Aorta (tissue), 5 donors: ENCODE measurements around the gene ZNF70. TPM values are rescaled to one million over a fixed set of nuclear protein-coding genes. Genes with fewer than 3 reads are reported as not detected.

Experiments used
- ATAC-seq: fragments of 200-7000 bp; cut with Tn5 transposase; one replicate; pipeline ENCODE4 v1.9.1; 2022; ENCODE audit warnings: moderate library complexity; ENCODE audit not compliant: low FRiP score
- DNase-seq, 2 donors: peaks; one replicate each; pipeline ENCODE4 v3.0.0-alpha.2; 2020
- H3K27ac ChIP-seq, 2 donors: one replicate each; pipeline ENCODE4 v1.5.1; 2013; ENCODE audit warnings: low read length in 2 of 2, mild to moderate bottlenecking in 2 of 2, moderate library complexity in 2 of 2, control low read depth in 1 of 2, inconsistent platforms in 1 of 2, low read depth in 1 of 2
- H3K27me3 ChIP-seq, 2 donors: one replicate each; pipeline ENCODE4 v1.6.1; 2013; ENCODE audit warnings: control low read depth in 1 of 2, low read length in 1 of 2, mild to moderate bottlenecking in 1 of 2, moderate library complexity in 1 of 2; ENCODE audit not compliant: insufficient read depth in 2 of 2, control insufficient read depth in 1 of 2
- H3K36me3 ChIP-seq, 2 donors: one replicate each; pipeline ENCODE4 v1.6.1; 2013; ENCODE audit warnings: control low read depth in 1 of 2, low read length in 1 of 2, mild to moderate bottlenecking in 1 of 2; ENCODE audit not compliant: insufficient read depth in 2 of 2, control insufficient read depth in 1 of 2
- H3K4me1 ChIP-seq, 2 donors: one replicate each; pipeline ENCODE4 v1.6.1; 2013; ENCODE audit warnings: low read length in 2 of 2, control low read depth in 1 of 2, mild to moderate bottlenecking in 1 of 2, moderate library complexity in 1 of 2; ENCODE audit not compliant: insufficient read depth in 2 of 2, control insufficient read depth in 1 of 2
- H3K4me3 ChIP-seq, 2 donors: one replicate each; pipeline ENCODE4 v1.5.1; 2013; ENCODE audit warnings: low read length in 2 of 2, control low read depth in 1 of 2, mild to moderate bottlenecking in 1 of 2
- H3K9me3 ChIP-seq: one replicate; pipeline ENCODE4 v1.6.1; 2013; ENCODE audit warnings: mild to moderate bottlenecking, low read length; ENCODE audit not compliant: control insufficient read depth
- WGBS, 2 donors: extraction: QIAGEN DNeasy Blood & Tissue Kit; methylation state at CpG; one replicate each; pipeline ENCODE4 v1.1.7; 2013; 5-methylcytosine and 5-hydroxymethylcytosine counted together
- intact Hi-C, 2 donors: fragments of 100-400 bp; cut with DNase I; formaldehyde crosslinking; loops; one replicate each; pipeline versions ENCODE4 v1.14.2 to v1.15.0; 2022
- polyA plus RNA-seq, 2 donors: library from polyadenylated mRNA; stranded (reverse); fragments of 200-250 nt; gene quantifications; one replicate each; pipeline ENCODE4 v1.2.3, GENCODE V29; 2013
- total RNA-seq, 2 donors: library from RNA; stranded (reverse); fragmentation: NEBNext Ultra II Directional; extraction: Animal tissue kit (Norgen Biotek cat#: 25700); gene quantifications; one replicate each; pipeline ENCODE4 v1.2.1, GENCODE V29; 2021
- donor health status: healthy with polysubstance abuse.
- donor health status: Bipolar disorder and iron deficiency.
- donor health status: DM: no; HTN: no; CAD: no.
- donor health status: DM: no; HTN: no; CAD: no.
- donor health status: DM: yes; HTN: yes; CAD: no.

The ZNF70 gene
- total and polyA plus RNA-seq, 4 donors, result 1.4 to 14.0 (median 6.7) TPM

DNA sequence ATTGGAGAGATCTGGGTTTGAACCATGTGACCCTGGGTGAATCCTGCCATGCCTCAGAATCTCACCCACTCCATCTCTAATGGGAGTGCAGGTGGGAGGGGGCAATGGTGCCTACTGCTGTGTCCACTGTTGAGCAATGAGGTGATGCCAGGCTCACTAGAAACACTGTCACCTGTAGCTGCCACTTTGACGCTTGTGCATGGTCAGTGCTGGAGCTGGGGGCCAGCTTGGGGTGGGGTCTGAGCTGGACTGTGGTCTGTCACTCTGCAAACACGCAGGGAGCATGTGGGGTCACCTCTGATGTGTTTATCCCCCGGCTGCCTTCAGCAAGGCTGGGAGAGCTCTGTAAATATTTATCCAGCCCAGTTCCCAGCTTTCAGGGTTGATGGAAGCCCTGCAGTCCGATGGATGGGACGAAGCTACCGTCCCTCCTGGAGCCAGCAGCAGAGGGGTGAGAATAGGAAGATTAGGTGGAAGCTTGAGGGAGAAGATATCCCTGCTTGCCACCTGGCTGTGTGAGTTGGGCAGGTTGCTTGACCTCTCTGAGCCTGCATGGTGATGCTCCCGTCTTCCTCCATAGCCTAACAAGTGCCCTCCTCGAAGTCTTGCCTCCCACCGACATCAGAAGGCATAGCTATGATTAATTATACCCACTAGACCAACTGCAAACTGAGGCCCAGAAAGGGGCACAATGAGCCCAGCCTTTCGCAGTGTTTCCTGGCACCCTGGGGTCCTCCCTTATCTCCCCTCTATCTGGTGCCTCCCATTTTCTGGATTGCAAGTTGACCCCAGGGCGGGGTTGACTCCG is 23.4 kb upstream of the ZNF70 start:
- H3K27ac ChIP-seq, result no peak overlapping the region
- H3K27me3 ChIP-seq, result no peaks in the 10 kb centered on the region
- H3K4me3 ChIP-seq, result no peak overlapping the region
- DNase-seq (no peak), ATAC-seq (no peak)
- intact Hi-C loops, result no loop called here
- H3K4me1 ChIP-seq, result no peaks in the 10 kb centered on the region
- H3K36me3 ChIP-seq, result no peaks in the 10 kb centered on the region
- 59 to 66% methylated on average over 12 of the region's 12 CpGs for WGBS, 2 donors
- H3K9me3 ChIP-seq, result no peaks in the 10 kb centered on the region

DNA sequence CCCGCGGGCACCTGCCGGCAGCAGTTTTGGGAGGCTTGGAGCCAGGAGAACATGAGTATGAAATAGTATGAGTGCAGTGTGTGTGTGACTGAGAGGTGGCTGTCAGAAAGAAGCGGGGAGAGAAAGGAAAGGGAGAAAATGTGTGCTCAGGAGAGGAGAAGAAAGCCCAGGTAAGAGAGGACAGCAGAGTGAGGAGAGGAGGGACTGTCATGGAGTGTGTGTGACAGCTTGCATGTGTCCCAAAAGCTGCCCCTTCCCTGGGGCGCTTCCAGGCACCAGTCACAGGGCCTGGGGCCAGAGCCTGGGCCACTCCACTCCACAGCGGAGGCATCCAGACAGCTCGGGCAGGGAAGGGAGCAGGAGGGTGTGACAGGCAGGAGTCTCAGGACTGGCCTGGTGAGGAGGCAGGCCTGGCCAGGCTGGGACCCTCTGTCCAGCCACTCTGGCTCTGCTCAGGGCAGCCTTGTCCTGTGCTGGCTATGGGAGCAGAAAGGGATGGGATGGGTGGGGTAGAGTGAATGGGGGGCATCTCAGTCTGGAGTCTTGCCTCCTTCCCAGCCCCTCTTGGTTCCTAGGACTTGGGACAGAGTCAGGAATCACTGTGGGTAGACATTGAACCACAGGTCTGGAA is 22.7 kb upstream of the ZNF70 start:
- 55 to 56% methylated on average over 7 of the region's 7 CpGs for WGBS, 2 donors
- no peaks in the 10 kb centered on the region for H3K36me3 ChIP-seq
- ATAC-seq, result peak; percentile 3
- no peak overlapping the region for H3K27ac ChIP-seq
- no peak overlapping the region for H3K4me3 ChIP-seq
- no peaks in the 10 kb centered on the region for H3K9me3 ChIP-seq
- H3K4me1 ChIP-seq, result no peaks in the 10 kb centered on the region
- no peaks in the 10 kb centered on the region for H3K27me3 ChIP-seq
- intact Hi-C loops, result no loop called here
- DNase-seq, result no peak

DNA sequence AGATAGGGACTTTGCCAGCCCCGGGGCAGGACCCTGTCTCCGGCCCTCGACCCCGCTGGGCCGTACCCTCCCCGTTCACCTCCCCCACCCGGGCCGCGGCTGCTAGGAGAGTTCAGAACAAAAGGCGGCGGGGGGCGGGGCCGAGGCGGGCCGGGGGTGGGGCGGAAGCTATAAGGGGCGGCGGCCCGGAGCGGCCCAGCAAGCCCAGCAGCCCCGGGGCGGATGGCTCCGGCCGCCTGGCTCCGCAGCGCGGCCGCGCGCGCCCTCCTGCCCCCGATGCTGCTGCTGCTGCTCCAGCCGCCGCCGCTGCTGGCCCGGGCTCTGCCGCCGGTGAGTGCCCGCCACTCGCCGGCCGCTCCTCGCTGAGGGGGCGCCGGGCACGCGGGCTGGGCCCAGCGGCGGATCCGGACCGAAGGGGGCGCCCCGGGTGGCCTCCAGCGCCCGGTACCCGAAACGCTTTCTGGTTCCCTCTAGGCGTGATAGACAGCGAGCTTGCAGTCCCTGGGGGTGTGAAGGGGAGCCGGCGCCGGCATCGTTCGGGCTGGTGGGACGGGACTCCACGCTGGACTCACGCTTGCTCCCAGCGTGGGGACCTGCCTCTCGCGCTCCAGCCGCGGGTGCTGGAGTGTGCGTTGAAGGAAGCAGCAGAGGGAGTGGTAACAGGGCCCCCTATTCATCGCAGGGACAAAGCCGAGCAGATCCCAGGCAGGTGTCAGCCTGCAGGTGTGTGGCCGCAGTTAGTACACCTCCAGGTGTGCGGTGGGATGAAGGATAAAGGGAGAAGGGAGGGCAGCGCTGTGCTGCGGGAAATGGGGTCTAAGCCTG is 21.9 kb upstream of the ZNF70 start, which contains the start of gene MMP11:
Gene MMP11 (plus strand): TSS at position 201 of the 825 bp plus-strand sequence. CDS start 22 bp downstream, at position 223.
- intact Hi-C loops, result no loop called here
- peak within 1 kb of the TSS; percentile 30 to 44 for H3K4me3 ChIP-seq
- no peaks in the 10 kb centered on the region for H3K4me1 ChIP-seq
- no peaks in the 10 kb centered on the region for H3K36me3 ChIP-seq
- ATAC-seq (peak; percentile 48), DNase-seq (peak in 1 of 2 donors; percentile 88)
- 4 to 6% methylated on average over 52 to 79 of the region's 79 CpGs for WGBS, 2 donors
- no peak within 1 kb of the TSS for H3K27ac ChIP-seq
- no peaks in the 10 kb centered on the region for H3K9me3 ChIP-seq
- no peaks in the 10 kb centered on the region for H3K27me3 ChIP-seq

DNA sequence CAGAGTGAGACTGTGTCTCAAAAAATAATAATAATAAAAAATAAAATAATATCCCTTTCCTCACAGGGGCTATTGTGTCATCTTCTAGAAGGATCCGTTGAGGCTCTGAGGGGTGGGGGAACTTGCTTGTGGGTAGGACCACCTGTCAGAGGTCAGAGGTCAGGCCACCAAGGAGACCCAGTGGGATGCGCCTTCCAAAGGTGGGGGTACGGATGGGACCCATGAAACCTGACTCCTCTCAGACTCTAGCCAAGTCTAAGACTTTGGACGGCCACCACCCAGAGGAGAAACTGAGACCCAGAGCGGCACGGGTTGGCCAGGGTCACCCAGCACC is 21.4 kb upstream of the ZNF70 start:
- H3K4me3 ChIP-seq, result peak overlapping the region in 1 of 2 donors; percentile 44
- intact Hi-C loops, result no loop called here
- H3K27ac ChIP-seq, result no peak overlapping the region
- H3K27me3 ChIP-seq, result no peaks in the 10 kb centered on the region
- H3K36me3 ChIP-seq, result no peaks in the 10 kb centered on the region
- ATAC-seq (no peak), DNase-seq (no peak)
- no peaks in the 10 kb centered on the region for H3K9me3 ChIP-seq
- H3K4me1 ChIP-seq, result no peaks in the 10 kb centered on the region
- 14 to 16% methylated on average over 6 of the region's 6 CpGs for WGBS, 2 donors

DNA sequence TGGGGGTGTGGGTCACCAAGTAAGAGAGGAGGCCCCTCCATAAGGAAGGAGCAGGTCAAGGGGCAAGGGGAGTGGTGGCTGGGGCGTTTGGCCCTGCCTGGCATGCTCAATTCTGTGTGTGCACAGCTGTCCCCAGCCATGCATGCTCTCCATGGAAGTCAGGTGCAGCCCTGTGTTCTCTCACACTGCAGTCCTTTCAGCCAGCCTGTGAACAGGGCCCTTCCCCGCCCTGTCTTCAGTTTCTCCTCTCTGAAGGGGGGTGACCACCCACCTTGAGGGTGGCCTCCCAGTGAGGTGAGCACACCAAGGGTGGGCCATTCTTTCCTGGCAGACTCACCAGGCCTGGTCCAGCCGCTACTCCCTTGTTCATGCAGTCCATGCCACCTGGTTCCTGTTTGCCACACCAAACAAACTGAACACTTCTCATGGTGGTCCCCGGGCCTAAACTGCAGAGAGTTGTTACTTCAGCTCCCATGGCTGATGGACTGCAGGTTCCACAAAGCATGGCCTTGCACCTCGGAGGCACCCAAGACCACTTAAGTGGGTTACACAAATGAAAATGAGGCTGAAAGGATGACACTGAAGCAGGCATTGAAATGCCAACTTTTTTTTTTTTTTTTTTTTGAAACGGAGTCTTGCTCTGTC is 18.5 kb upstream of the ZNF70 start:
- 81 to 88% methylated on average over 6 of the region's 6 CpGs for WGBS, 2 donors
- ATAC-seq, result no peak
- H3K36me3 ChIP-seq, result no peaks in the 10 kb centered on the region
- intact Hi-C loops, result loop anchor here (2.0 to 10.0 kb wide), 4 partner anchors 17 to 185 kb away; partner anchors contain the start of gene SMARCB1 (in 1 of the 2)
- no peaks in the 10 kb centered on the region for H3K4me1 ChIP-seq
- DNase-seq, result no peak
- H3K4me3 ChIP-seq, result no peak overlapping the region
- no peak overlapping the region for H3K27ac ChIP-seq
- H3K9me3 ChIP-seq, result no peaks in the 10 kb centered on the region
- no peaks in the 10 kb centered on the region for H3K27me3 ChIP-seq

DNA sequence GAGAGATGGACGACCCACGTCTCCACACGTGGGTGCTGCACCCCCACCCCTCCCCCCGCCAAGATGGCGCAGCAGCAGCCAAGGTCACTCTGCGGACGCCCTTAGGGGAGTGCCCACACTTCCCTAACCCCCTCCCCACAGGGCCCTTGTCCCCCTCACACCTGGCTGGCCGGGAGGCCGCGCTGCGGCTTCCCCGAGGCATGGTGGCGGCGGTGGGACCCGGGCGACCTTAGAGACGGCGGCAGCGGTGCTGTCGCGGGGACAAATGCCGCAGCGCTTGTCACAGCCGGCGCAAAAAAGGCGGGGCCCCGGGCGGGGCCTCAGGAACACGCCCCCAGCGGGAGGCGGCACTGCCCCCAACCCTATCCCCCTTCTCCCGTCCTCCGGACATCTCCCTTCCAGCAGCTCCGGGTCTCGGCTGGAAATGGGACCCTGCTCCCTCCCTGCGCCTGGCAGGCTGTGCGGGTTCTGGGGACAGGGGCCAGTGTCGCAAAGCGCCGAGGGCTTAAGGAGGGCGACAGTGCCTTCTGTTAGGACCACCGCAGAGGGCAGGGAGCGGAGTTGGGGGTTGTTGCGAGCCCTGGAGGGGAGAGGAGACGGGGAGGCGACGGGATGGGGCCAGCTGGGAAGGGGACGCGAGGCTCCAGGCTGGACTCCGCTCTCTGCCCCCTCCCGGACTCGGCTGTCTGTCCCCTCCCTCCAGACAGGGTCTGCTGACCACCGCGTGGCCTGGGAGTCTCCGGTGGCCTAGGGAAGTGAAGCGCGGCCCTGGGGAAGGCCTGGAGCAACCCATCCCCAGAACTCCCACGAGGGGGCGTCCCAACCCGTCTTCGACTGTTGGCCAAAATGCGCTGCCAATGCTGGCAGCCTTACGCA is 17.0 kb upstream of the ZNF70 start, which contains the start of gene CHCHD10:
Gene CHCHD10 (minus strand): TSS at position 300 of the 876 bp plus-strand sequence. CDS start 98 bp downstream, at position 202.
- 1% methylated on average over 50 to 63 of the region's 63 CpGs for WGBS, 2 donors
- ATAC-seq, result peak; percentile 88
- DNase-seq, result peak; percentile 92 to 95
- intact Hi-C loops, result loop anchor here (2.0 to 10.0 kb wide), 4 partner anchors 19 to 187 kb away; partner anchors contain the start of gene SMARCB1 (in 1 of the 2)
- no peaks in the 10 kb centered on the region for H3K4me1 ChIP-seq
- H3K4me3 ChIP-seq, result peak within 1 kb of the TSS; percentile 32 to 71
- H3K36me3 ChIP-seq, result no peaks in the 10 kb centered on the region
- H3K27me3 ChIP-seq, result no peaks in the 10 kb centered on the region
- H3K9me3 ChIP-seq, result no peaks in the 10 kb centered on the region
- peak within 1 kb of the TSS in 1 of 2 donors; percentile 2 for H3K27ac ChIP-seq

DNA sequence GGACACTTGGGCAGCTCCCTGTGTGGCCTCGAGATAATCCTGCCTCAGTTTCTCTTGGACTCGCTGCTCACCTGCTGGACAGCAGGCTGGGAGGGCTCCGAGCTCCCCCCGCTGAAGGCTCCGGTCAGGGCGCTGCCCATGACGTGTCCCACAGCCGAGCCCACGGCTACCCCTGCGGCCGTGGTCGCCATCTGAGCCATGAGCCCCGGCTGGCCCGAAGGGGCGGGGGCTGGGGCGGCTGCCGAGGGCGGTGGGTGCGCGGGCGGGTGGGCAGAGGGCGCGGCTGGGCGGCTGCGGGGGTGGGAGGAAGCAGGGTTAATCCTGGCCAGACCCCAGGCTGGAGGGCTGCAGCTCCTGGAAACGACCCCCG is 16.4 kb upstream of the ZNF70 start:
- H3K36me3 ChIP-seq, result no peaks in the 10 kb centered on the region
- H3K4me3 ChIP-seq, result peak overlapping the region; percentile 32 to 71
- H3K4me1 ChIP-seq, result no peaks in the 10 kb centered on the region
- intact Hi-C loops, result loop anchor here in 1 of 2 donors (5.0 to 10.0 kb wide), 2 partner anchors 80 to 188 kb away; no protein-coding TSS in a partner anchor
- 11 to 20% methylated on average over 20 to 27 of the region's 27 CpGs for WGBS, 2 donors
- H3K27ac ChIP-seq, result no peak overlapping the region
- DNase-seq (no peak), ATAC-seq (no peak)
- no peaks in the 10 kb centered on the region for H3K9me3 ChIP-seq
- no peaks in the 10 kb centered on the region for H3K27me3 ChIP-seq
